ENCODE measurements around the gene FOSB.
A peak's percentile ranks its signal among the peaks of the same experiment; 100 is the strongest.

FOSB gene

DNA sequence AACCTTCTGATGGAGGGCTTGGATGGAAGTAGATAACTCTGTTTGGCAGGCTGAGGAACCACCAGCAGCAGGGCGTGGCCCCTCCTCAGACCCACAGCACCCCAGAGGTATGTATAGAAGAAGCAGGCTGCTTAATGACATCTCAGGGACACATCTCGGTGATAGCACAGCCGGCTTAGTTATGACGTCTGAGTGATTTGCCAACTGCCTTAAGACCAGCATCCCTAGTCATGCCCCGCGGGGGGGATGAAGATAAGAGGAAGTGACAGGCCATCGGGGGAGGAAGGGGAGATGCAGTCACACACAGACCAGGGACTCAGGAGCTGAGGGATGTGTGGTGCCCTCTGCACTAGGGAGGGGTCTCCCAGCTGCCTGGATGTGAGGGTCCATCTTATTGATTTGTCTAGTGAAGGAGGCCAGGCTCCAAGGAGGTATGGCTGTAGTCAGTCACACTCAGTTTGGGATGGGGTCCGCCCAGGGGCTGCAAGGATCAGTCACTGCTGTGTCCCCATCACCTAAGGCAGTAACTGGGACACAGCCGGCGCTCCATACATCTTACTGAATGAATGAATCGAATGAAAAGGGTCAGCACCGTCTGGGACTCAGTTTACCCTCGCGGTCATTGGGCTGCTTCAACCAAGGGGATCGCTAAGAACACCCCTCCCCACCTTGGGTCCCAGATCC, 24.9 kb upstream of the FOSB start:
- no peak for DNase-seq

DNA sequence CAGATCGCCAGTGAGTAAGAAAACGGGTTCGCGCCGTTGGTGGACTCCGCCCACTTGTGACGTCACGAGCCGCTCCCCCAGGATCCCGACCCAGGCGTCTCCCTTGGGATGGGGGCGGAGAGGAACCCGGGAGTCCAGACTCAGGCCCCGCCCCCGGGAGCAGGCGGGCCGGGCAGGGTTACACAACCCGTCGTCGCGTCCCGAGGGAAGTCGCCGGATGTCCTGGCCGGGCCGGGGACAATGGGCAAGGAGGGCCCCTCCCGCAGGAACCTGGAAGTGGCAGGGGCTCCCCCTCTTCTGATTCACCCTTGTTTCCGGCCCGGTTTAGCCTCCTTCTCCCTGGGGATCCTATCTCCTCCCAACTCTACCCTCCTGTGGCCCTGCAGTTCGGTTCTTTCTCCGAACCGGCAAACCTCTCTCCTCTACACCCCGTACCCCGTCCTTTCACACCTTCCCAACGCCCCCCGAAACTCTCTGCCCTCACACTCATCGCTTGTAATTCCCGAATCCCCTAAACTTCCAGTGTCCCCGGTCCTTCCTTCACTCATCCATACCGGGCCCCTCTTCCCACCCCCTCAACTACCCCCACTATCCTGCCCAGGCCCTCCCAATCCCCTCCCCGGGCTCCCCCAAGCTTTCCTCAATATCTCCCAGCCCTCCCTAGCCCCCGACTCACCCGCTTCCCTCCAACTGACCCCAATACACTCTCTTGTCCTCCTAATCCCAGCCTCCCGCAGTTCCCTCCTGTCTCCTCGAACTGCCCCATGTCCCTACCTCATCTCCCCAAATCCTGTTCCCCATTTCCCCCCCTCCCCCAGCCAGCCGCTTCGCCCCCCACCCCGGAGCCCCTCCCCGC, 24.1 kb upstream of the FOSB start:
- peak; percentile 40 for DNase-seq

DNA sequence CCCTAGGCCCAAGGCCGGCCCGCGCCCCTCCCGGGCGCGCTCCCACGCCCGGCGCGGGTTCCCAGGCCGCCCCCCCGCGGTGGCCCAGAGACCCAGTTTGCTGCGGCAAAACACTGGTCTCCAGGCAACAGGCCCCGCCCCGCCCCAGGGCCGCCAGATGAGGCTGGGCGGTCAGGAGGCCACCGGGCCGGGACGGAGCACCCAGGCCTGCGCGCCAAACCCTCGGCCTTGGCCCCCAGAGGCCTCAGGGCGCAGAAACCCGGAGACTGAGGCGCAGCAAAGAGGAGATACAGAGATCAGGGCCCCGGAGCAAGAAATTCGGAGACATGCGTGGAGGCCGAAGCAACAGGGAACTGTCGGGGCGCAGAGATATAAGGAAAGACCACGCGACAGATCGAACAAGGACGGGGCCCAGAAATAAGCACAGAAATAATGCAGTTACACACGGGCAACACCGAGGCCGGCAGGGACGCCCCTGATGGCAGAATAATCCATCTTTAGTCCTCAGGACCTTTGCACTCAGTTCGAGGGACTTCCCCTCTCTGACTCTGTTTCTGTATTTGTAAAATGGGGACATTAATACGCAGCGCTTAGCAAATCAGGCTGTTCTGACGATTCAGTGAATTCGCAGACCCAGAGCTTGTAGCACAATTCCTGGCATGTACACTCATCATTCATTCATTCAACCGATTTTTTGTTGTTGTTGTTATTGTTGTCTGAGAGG, 23.3 kb upstream of the FOSB start:
- DNase-seq = peak; percentile 14

- no peak for DNase-seq
Measured at GRCh38 chr19:45445139-45445538, 22.7 kb upstream of the FOSB start.

DNA sequence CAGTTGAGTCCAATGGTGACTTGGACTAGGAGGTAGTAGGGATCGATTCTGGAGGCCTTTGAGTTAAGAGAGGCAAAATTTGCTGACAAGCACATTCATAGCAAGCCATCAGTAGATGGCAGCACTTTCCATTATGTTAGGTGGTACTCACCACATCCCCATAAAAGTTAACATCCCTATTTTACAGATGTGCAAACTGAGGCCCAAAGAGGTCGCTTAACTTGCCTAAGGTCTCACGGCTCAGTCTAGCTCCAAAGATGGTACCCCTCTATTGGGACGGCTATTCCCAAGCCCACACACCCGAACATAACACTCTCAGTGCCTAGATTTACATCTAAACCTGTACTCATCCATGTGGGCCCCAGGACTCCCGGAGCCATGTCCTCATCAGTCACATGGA, 21.5 kb upstream of the FOSB start:
- DNase-seq = no peak

- DNase-seq = no peak
Measured at GRCh38 chr19:45446944-45447343, 20.9 kb upstream of the FOSB start.

DNA sequence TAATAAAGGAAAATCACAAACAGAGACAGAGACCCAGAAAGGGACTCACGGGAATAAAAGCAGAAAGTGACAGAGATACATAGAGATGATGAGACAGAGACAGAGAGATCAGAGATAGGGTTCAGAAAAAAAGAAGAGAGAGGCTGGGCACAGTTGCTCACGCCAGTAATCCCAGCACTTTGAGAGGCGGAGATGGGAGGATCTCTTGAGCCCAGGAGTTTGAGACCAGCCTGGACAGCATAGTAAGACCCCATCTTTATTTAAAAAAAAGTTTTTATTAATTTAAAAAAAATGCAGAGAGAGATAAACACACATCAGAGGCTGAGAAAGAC, 19.4 kb upstream of the FOSB start:
- no peak for DNase-seq

- no peak for DNase-seq
Measured at GRCh38 chr19:45448887-45449299, 18.9 kb upstream of the FOSB start.

DNA sequence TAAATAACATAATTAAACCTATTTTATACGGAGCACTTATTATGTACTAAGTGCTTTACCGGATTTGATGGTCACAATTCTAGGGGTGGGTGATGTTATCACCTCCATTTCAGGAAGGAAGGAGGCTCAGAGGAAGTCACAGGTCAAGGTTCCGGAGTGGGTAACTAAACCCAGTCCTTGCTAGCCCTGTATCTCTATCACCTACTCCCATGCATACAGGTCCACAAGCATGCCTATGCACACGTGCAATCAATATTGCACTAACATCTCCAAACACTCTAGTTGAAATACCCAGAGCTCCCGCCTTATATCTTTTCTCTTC, 17.8 kb upstream of the FOSB start:
- no peak for DNase-seq

DNA sequence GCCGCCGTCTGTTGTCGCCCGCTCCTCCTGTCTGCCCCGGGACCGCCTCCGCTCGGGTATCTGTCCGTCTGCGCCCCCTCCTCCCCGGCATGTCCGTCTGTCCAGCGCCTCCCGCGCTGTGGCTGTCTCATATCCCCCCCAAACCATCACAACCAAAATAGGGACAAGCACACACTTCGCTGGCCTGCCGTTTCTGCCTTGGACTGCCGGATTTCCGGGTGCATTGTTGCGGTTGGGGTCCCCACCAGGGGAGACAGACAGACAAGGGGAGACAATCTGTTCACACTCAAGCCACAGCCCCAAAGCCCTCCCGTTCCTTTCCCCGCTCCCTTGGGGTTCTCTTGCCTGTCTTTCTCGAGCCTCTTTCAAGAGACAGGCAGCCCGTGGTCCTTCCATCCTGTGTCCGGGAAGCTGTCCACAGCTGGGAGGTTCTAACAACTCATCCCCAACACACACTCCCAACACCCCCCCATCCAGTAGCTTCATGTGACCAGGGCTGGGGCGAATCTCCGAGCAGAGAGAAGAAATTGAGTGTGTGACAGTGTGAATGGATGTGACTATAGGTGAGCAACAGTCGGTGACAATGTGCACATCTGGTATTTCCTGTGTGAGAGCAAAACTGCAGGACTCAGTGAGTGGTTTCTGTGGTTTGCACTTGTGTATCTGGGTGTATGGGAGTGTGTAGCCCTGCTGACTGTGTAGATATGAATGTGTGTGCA, 16.5 kb upstream of the FOSB start:
- no peak for DNase-seq

DNA sequence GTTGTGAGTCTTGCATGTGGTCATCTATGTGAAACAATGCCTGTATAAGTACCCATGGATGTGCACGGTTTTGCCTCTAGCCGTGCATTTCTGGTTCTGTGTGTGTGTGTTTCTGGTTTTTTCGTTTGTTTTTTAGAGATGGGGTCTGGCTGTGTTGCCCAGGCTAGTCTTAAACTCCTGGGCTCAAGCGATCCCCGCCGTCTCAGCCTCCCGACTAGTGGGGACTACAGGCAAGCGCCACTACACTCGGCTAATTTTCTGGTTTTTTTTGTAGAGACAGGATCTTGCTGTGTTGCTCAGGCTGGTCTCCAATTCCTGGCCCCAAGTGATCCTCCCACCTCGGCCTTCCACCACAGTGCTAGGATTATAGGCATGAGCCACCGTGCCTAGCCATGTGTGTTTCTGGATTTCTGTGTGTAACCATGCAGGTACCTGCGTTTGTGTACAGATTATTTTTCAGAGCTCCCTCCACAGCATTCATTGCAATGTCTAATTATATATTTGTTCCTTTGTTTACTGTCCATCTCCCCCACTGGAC, 15.9 kb upstream of the FOSB start:
- DNase-seq = no peak

- DNase-seq = peak; percentile 69
Measured at GRCh38 chr19:45455707-45456499, 11.9 kb upstream of the FOSB start.

GRCh38 chr19:45456500-45456815, 11.3 kb upstream of the FOSB start:
- no peak for DNase-seq

DNA sequence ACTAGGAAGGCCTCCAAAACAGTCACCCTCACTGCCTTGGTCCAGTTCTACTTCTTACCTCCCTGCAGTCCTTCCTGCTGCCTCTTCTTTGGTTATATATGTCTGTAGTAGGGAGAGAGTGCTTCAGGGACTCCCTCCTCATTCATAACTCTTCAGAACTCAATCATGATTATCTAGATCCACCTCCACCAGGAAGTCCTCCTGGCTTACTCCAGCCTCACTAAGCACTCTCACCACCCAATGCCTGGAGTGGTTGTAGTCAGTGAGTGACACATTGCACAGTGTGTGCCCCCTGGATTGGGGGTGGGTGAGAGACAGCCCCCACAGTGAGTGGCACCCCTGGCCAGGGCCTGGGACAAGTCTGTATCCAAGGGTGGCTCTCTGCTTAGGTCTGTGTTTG, 10.0 kb upstream of the FOSB start:
- no peak for DNase-seq

DNA sequence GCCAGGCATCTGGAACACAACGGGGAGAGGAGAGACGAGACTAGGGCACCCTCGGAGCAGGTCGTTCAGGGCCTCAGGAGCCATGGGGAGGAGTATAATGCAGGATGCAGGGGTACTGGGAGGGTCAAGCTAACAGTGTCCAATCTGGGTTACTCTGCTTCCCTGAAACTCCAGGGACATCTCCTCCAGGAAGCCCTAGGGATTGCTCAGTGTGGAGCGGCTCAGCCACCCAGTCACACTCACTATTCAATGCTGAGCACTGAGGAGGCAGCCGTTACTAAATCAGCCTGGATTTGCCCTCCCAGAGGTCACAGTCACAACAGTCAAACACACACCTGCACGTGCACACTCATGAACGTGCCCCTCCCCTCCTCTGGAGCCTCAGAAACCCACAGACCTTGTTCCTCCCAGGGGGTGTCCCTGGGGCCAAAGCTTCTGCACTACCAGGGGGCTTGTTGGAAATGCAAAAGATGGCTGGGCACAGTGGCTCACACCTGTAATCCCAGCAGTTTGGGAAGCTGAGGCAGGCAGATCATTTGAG, 6.9 kb upstream of the FOSB start:
- DNase-seq = no peak

GRCh38 chr19:45462174-45462573, 5.6 kb upstream of the FOSB start:
- no peak for DNase-seq

- no peak for DNase-seq
Measured at GRCh38 chr19:45463241-45463640, 4.6 kb upstream of the FOSB start.

DNA sequence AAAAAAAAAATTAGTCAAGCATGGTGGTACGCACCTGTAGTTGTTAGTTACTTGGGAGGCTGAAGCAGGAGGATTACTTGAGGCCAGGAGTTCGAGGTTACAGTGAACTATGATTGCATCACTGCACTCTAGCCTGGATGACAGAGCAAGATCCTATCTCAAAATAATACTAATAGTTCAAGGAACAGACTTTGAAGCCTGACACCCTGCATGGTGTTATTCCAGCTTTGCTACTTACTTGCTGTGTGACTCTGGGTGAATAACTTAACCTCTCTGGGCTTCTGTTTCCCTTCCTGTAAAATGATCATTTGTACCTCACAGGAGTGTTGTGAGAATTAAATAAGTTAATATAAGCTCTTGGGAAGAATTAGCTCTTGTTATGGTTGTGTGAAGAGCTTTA, 3.5 kb upstream of the FOSB start:
- DNase-seq = no peak

DNA sequence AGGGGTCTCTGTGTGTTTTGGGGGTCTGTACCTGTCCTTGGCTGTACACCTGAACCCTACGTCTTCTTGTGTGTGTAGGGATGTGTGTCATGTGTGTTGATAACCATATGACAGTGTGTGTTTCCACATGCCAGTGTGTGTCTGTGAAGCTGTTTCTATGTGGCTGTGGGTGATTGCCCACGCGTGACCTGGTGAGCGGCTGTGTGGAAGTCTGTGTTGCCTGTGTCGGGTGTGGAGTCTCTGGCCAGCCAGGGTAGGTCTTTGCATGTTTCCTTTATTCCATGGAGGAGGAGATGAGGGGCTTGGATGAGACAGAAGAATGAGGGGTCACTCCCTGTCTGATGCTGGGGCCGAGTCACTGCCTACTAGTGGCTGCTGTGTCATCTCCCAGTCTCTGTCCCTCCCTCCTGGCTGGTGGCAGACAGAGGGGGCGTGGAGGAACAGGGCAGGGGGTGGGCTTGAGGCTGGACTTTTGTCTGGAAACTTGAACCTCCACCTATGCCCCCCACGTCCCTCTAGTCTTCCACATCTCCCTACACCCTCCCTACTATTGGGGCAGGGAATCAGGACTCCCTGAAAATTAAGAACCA, 2.8 kb upstream of the FOSB start:
- no peak for DNase-seq

DNA sequence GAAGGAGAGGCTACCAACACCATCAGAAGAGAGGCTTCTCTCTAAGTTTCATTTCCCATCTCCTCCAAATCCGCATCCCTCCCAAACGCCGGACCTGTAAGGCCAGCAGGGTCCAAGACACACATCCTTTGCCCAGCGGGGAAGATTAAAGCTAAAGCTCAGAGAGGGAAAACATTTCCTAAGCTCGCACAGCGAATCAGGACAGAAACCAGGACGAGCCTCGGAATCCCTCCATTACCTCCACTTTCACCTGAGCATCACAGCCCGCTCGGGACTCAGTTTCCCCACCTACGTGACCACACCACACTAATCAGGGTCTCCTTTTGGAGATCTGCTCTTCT, 711 bp upstream of the FOSB start:
- DNase-seq = no peak

DNA sequence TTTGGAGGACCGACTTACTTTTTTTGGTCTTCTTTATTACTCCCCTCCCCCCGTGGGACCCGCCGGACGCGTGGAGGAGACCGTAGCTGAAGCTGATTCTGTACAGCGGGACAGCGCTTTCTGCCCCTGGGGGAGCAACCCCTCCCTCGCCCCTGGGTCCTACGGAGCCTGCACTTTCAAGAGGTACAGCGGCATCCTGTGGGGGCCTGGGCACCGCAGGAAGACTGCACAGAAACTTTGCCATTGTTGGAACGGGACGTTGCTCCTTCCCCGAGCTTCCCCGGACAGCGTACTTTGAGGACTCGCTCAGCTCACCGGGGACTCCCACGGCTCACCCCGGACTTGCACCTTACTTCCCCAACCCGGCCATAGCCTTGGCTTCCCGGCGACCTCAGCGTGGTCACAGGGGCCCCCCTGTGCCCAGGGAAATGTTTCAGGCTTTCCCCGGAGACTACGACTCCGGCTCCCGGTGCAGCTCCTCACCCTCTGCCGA, 409 bp downstream of the FOSB start:
- no peak for DNase-seq

DNA sequence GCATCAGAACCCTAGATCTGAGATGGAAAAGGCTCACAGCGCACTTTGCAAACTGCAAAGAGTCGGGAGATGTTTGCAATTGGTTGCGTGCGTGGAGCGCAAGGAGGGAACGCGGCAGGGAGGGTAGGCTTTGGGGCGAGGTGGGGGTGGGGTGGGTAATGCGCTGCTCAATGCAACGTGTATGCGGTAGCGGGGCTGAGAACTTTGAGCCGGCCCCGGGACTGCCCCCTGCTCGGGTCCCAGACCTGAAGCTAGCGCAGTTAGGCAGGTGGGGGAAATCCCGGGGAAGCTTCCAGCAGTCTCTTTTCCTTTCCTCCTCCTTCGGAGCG, 971 bp downstream of the FOSB start:
- no peak for DNase-seq
